Right renal cortex interstitium (tissue), 3 donors: ENCODE measurements around the gene SLC39A9. TPM values are rescaled to one million over a fixed set of nuclear protein-coding genes. Genes with fewer than 3 reads are reported as not detected.

ENCODE experiments used
- DNase-seq, 3 donors: peaks; one replicate each; pipeline ENCODE4 v3.0.0-alpha.2; 2013; ENCODE audit warnings: low read depth in 3 of 3, low spot score in 2 of 3
- polyA plus RNA-seq, 3 donors: library from polyadenylated mRNA; unstranded; fragments of 120-200 nt; gene quantifications; one replicate each; pipeline ENCODE4 v1.2.1, GENCODE V29; 2013; ENCODE audit not compliant: insufficient read length in 3 of 3

Gene SLC39A9, protein sequence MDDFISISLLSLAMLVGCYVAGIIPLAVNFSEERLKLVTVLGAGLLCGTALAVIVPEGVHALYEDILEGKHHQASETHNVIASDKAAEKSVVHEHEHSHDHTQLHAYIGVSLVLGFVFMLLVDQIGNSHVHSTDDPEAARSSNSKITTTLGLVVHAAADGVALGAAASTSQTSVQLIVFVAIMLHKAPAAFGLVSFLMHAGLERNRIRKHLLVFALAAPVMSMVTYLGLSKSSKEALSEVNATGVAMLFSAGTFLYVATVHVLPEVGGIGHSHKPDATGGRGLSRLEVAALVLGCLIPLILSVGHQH
- 10 to 100 TPM; 88.0 to 91.1 (median 90.5) TPM for polyA plus RNA-seq

DNA sequence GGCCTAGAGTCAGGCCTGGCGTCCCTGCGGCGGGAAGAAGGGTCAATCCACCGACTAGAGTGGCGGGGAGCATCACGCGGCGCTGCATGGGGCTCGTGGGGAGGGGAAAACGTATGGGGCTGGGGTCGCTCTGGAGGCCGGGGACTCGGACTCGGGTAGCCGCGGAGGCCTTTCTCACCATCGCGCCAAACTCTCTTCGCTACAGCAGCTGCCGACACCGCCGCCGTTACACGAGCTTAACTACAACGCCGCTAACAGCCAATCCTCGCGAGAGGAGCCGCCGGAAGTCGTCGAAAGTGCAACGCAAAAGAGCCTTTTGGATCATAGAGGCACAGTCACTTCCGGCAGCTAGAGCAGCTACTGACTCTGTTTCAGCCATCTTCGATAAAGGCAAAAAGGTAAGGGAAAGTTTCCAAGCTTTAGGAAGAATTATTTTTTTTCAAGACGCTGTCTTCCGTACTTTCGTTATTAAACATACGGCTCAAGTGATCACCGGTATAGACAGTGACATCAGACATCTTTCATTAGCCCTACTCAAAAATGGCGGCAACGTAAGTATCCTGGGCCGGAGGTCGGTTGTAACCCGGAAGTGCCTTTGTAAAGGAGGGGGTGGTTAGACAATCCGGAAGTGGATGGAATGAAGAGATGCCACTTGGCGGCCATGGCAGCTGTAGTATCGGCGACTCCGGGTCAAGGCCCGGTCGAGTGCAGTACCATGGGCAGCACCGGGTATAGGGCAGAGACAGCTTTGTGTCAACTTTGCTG, at the start of gene SLC39A9, which contains the start of gene ERH:
Gene SLC39A9, plus strand, starts transcription at position 640 of the 765 bp plus-strand sequence. CDS start 678 bp downstream, outside the sequence.
Gene ERH, minus strand, starts transcription at position 247 of the 765 bp plus-strand sequence. Its CDS starts 66 bp downstream, at position 181.
- peak; percentile 95 to 100 (median 97) for DNase-seq

DNA sequence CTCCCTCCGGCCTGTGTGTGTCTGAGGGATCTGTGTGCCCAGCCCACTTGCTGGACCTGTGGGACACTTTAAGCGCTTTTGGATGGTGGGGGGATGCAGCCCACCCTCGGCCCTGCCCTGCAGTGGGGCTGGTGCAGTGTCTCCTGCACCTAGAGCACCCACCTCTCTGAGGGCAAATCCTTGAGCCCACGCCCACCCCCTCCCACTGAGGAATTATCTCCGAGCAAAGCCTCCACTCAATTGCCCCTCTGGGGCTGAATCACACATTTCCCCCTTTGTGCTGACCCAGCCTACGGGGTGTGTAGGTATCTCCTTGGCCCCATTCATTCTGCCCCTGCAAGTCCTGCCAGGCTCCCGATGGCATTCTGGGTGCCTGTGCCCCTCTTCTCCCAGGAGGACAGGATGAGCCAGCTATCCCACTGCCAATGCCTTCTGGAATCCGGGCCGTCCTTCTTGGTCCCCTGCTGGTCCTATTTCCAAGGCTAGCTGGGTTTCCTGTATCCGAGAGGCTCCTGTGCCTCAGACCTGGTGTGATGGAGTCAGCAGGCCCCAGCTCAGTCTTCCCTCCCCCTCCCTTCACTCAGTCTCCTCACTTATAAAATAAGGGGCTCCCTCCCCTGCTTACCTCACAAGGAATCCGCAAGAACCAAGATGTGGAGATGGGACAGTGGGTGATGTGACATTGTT, 49.3 kb upstream of the SLC39A9 start:
- no peak for DNase-seq

GRCh38 chr14:69350892-69351291, 47.6 kb upstream of the SLC39A9 start:
- DNase-seq, result no peak

- no peak for DNase-seq
These were observed 47.1 kb upstream of the SLC39A9 start for GRCh38 chr14:69351385-69351784.

- DNase-seq, result no peak
These were observed 46.6 kb upstream of the SLC39A9 start for GRCh38 chr14:69351911-69352310.

GRCh38 chr14:69353168-69353567, 45.3 kb upstream of the SLC39A9 start:
- no peak for DNase-seq

DNA sequence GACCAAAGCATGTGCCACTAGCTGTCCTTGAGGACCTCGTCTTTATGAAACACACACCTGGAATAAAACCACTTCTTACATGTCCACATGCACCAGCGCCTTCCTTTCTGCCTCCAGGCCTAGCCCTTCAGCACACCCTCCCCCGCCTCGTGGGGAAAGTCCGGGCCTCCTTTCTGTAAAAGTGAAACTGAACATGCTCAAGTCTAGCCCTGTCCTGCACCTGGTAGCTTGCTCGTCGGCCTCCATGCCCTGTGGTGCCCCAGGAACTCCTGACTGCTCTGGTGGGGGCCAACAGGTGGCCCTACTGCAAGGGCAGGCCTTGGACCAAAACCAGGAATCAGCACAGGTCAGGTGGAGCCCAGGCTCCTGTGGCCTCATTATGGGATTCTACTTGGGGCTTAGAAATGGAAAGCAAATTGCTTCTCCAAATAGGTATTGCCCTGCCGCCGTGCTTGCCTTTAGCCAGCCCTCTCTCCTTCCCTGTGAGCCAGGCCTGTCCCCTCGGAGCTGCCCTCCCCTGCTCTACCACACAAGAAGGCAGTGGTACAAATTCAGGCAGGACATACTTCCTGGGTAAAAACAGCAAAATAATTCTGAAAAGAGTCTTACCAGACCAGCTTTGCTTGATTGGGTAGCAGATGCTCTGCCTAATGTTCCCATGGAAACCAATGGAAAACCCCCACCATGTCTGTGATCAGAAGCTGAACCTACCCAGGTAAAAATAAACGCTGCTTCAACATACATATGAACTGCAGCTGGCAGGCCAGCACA, 43.9 kb upstream of the SLC39A9 start:
- DNase-seq, result no peak

DNA sequence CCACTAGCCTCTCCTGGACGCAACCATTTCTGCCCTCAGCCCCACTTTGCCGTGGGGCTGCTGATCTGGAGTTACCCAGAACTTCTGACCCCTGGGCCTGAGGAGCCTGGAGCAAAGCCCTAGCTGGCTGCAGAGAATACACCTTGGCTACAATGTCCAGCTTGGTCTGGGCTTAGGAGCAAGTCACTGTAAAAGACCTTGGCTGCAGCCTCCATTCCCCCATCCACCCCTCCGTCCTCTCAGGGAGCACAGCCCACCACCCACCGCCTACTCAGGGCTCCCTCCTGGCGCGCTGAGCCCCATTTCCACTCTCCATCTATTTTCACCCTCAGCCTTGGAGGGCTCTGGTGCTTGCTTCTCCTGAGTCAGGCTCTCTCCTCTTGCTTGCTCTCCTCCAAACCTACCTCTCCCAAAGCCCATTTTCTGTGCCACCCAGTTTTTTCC, 43.3 kb upstream of the SLC39A9 start:
- no peak for DNase-seq

DNA sequence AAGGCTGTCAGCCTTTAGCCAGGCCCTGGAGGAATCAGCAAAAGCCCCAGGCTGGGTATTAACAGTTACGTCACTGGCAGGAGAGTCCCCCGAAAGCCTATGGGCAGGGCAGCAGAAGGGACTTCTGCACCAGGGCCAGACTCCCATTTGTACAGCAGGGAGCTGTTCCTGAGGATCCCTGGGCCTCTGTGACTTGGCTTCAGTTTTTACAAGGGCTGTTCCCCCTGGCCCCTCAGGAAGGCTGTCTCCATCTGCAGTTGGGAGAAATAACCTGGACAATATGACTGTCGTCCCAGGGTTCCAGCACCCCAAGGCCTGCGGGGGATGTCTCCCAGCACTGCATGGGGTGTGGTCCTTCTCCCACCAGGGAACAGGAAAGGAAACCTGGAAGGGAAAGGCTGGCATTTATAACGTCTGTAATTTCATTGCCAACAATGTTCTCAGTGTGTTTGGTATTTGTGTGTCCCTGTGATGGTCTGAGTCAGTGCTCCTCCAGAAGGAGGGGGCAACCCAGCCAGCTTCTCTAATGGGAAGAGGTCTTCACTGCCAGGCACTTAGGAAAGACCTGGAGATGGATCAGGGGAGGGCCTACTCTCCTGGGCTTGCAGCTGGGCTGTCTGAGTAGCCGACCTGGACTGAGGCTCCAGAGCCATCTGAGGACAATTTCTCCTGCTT, 42.7 kb upstream of the SLC39A9 start:
- no peak for DNase-seq

DNA sequence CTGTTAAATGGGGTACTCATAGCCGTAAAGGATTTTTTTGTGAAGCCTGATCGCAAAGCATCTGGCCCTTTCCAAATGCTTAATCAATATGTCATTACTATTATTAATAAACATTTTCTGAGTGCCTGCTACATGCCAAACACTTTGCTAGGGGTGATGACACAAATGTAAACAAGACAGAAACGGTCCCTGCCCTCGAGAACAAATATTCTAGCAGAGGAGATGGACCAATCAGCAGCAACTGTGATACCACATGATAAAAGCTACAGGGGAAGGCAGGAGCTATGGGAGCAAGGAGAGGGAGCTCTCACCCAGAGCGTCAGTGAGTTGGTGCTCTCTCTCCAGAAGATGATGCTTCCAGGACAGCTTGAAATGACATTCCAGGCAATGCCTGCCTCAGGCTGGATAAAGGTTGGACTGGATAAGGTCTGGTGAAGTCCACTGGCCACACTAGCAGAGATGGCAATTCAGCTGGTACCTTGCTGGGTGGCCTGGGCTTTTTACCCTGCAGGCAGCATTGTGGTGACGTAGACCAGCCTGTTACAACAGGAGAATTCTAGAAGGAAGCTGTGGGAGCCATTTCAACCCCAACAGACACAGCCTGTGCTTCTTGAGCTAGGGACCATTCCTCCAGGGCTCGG, 41.5 kb upstream of the SLC39A9 start:
- no peak for DNase-seq

DNA sequence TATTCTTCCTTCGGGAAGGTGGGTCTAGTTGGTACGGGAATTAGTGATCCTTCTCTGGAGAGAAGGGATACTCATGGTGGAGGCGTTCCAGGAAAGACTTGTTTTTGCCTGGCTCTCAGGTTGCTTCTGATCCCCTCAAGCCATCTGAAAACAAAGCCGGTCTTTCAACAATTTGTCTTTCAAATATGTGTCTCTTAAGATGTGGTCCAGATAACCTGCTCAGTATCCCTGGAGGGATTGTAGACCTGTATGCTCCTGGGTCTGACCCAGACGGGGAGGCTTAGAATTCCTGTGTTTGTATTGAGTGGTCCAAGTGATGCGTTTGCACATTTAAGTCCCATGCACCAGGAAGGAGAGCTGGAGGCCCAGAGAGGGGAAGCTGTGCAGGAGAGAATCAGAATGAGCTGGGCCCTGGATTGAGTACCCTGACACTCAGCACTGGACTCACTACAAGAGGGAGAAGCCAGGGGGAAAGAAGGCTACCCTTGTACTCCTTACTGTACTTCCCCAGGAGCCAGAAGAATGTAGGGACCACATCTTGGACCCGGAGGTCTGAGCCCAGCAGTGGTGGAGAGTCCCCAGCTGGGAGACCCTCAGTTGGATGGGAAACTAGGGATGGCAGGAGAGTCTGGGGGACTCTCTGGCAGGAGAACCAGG, 40.8 kb upstream of the SLC39A9 start:
- DNase-seq, result no peak

GRCh38 chr14:69358233-69358963, 40.1 kb upstream of the SLC39A9 start:
- DNase-seq, result no peak

DNA sequence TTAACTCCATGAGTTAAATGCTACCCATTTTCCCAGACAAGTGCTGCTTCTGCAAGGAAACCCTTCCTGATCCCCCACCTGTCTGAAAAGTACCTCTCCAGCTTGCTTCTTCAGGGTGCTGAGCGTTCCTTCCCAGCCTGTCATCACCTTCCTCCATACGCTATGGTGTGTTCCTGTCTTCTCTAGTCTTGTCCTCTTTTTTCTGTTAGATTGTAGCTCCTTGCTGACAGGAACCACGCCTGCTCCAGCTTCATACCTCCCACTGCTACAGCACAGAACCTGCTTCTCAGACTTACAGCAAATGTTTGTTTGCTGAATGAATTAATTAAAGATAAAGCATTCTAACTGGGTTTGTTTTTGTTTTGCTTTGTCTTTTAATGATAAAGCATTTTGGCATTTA, 39.5 kb upstream of the SLC39A9 start:
- no peak for DNase-seq

GRCh38 chr14:69360438-69361108, 37.9 kb upstream of the SLC39A9 start:
- no peak for DNase-seq

GRCh38 chr14:69363055-69363454, 35.4 kb upstream of the SLC39A9 start:
- no peak for DNase-seq

- no peak for DNase-seq
These were observed 34.5 kb upstream of the SLC39A9 start for GRCh38 chr14:69363964-69364363.

DNA sequence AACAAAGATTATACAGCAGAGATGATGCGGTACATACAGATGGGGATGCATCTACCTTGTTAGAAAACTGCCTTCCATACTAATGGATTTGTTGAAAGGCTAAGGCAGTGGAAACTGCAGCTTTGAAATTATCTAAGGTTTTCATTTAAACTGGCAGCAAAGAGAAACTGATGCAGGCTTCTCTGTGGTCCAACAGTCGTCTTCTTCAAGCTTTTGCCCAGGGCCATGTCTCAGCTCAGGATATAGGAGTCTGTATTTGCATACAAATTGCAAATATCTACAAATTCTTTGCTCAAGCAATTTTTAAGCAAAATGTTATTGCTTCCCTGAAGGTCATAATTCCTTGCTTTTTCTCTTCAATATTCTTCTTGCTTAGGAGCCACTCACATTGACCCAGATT, 34.1 kb upstream of the SLC39A9 start:
- DNase-seq, result no peak

- DNase-seq, result no peak
These were observed 32.4 kb upstream of the SLC39A9 start for GRCh38 chr14:69366069-69366468.
